Uterus (tissue), 4 donors: ENCODE results near the gene F12. TPM values are rescaled to one million over a fixed set of nuclear protein-coding genes. Genes with fewer than 3 reads are reported as not detected.

ENCODE experiments used
- DNase-seq, 2 donors: peaks; one replicate each; pipeline ENCODE4 v3.0.0-alpha.2; 2019 to 2020
- H3K27ac ChIP-seq, 2 donors: fragments of 200-600 bp; sonication (generic); 1 replicate in 1 of 2; 2 replicates in 1 of 2; pipeline ENCODE4 v1.5.1; 2016 to 2018
- H3K27me3 ChIP-seq, 2 donors: fragments of 200-600 bp; sonication (generic); one replicate each; pipeline ENCODE4 v1.5.1; 2018 to 2019; ENCODE audit warnings: control low read depth in 1 of 2
- H3K36me3 ChIP-seq, 2 donors: fragments of 200-600 bp; sonication (generic); one replicate each; pipeline ENCODE4 v1.5.1; 2019; ENCODE audit warnings: control low read depth in 1 of 2
- H3K4me1 ChIP-seq, 2 donors: fragments of 200-600 bp; sonication (generic); one replicate each; pipeline ENCODE4 v1.5.1; 2018 to 2019; ENCODE audit warnings: control low read depth in 1 of 2
- H3K4me3 ChIP-seq, 2 donors: fragments of 200-600 bp; sonication (generic); 1 replicate in 1 of 2; 2 replicates in 1 of 2; pipeline ENCODE4 v1.5.1; 2018 to 2019; ENCODE audit warnings: mild to moderate bottlenecking in 1 of 2
- H3K9me3 ChIP-seq, 2 donors: fragments of 200-600 bp; sonication (generic); one replicate each; pipeline ENCODE4 v1.5.1; 2019; ENCODE audit warnings: control low read depth in 1 of 2
- CTCF ChIP-seq, 4 experiments: fragments of 200-600 bp in 2 of 4; fragments of 450-650 bp in 2 of 4; sonication (generic) in 2 of 4; IDR thresholded peaks; one replicate each; pipeline ENCODE4 v1.5.1; 2016 to 2019; ENCODE audit warnings: antibody characterized with exemption in 4 of 4, mild to moderate bottlenecking in 2 of 4, moderate library complexity in 1 of 4
- POLR2A ChIP-seq, 2 donors: fragments of 450-650 bp; IDR thresholded peaks; one replicate each; pipeline ENCODE4 v1.6.1; 2016; ENCODE audit warnings: antibody characterized with exemption in 2 of 2, mild to moderate bottlenecking in 1 of 2, moderate library complexity in 1 of 2
- intact Hi-C: fragments of 100-400 bp; cut with DNase I; formaldehyde crosslinking; loops from one replicate; pipeline ENCODE4 v1.15.1; 2023; ENCODE audit warnings: low total_unique reads
- total RNA-seq, 4 donors: library from RNA; depleted of rRNA in 3 of 4; stranded (reverse); fragments of >200 nt in 3 of 4; gene quantifications; one replicate each; pipeline versions ENCODE4 v1.1.0 to v1.2.4, GENCODE V29; 2014 to 2023
- donor health status: DM: yes; HTN: yes; CAD: no.

F12 gene
- total RNA-seq, 4 donors from 2014 or later, result 7.6 TPM; not detected in 3

- H3K36me3 ChIP-seq, result no peaks in the 10 kb centered on the region
- intact Hi-C loops, result no loop called here
- no peak overlapping the region for H3K27ac ChIP-seq
- no peak overlapping the region for H3K4me3 ChIP-seq
- no peaks in the 10 kb centered on the region for H3K9me3 ChIP-seq
- no peak for DNase-seq
- H3K27me3 ChIP-seq, result no peaks in the 10 kb centered on the region
- peaks cover 0 to 10% of the 10 kb centered on the region in 2 donors for H3K4me1 ChIP-seq
- TF ChIP-seq POLR2A (IDR thresholded peaks at IDR 0.05) (no peak), CTCF (IDR thresholded peaks at IDR 0.05) (no peak)
Measured at GRCh38 chr5:177372034-177372896, 37.1 kb downstream of the F12 start.

- intact Hi-C loops, result no loop called here
- Histone ChIP-seq H3K36me3 (no peaks in the 10 kb centered on the region), H3K4me1 (peaks cover 0 to 11% of the 10 kb centered on the region in 2 donors), H3K9me3 (no peaks in the 10 kb centered on the region), H3K27ac (no peak overlapping the region), H3K4me3 (peak overlapping the region; percentile 12 to 26), H3K27me3 (no peaks in the 10 kb centered on the region)
- no peak for DNase-seq
- TF ChIP-seq CTCF (IDR thresholded peaks at IDR 0.05) (no peak), POLR2A (IDR thresholded peaks at IDR 0.05) (no peak)
Measured at GRCh38 chr5:177371120-177372033, 38.0 kb downstream of the F12 start.

- peak; percentile 74 to 77 for DNase-seq
- no peaks in the 10 kb centered on the region for H3K9me3 ChIP-seq
- peaks cover 3 to 11% of the 10 kb centered on the region in 2 donors for H3K4me1 ChIP-seq
- intact Hi-C loops, result no loop called here
- H3K36me3 ChIP-seq, result no peaks in the 10 kb centered on the region
- H3K4me3 ChIP-seq, result peak overlapping the region in 1 of 2 donors; percentile 21
- TF ChIP-seq CTCF (IDR thresholded peaks at IDR 0.05), result peak; percentile 9 to 56 (median 38)
- no peak for TF ChIP-seq POLR2A (IDR thresholded peaks at IDR 0.05)
- no peak overlapping the region for H3K27ac ChIP-seq
- H3K27me3 ChIP-seq, result no peaks in the 10 kb centered on the region
Measured at GRCh38 chr5:177370488-177371119, 38.8 kb downstream of the F12 start.

GRCh38 chr5:177369645-177370440 lies 39.5 kb downstream of the F12 start:
- DNase-seq, result no peak
- Histone ChIP-seq H3K27me3 (no peaks in the 10 kb centered on the region), H3K4me3 (no peak overlapping the region), H3K36me3 (no peaks in the 10 kb centered on the region), H3K27ac (no peak overlapping the region), H3K9me3 (no peaks in the 10 kb centered on the region), H3K4me1 (peaks cover 3 to 11% of the 10 kb centered on the region in 2 donors)
- intact Hi-C loops, result no loop called here
- TF ChIP-seq CTCF (IDR thresholded peaks at IDR 0.05) (no peak), POLR2A (IDR thresholded peaks at IDR 0.05) (no peak)
